SH-SY5Y (cell line): Measurements from ENCODE around the gene AR.

ENCODE experiments used
- GATA2 ChIP-seq: IDR thresholded peaks from 2 replicates; pipeline ENCODE4 v1.6.1; 2011; ENCODE audit warnings: mild to moderate bottlenecking, low read depth, low read length
- GATA3 ChIP-seq: IDR thresholded peaks from 2 replicates; pipeline ENCODE4 v1.6.1; 2011; ENCODE audit warnings: low read depth, mild to moderate bottlenecking, low read length, moderate library complexity

DNA sequence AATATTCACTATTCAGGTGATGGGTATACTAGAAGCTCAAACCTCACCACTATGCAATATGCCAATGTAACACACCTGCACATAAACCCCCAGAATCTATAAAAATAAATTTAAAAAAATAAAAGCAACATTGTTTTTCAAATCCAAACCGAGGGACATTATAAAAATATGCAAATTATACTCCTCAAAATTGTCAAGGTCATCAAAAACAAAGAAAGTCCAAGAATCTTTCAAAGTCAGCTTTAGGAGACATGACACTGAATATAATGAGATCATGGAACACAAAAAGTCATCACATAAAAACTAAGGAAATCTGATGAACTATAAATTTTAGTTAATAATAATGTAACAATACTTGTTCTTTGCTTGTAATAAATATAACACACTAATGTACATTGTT, 43.2 kb upstream of the AR start:
- TF ChIP-seq GATA3 (no peak), GATA2 (no peak)
